Right renal cortex interstitium (tissue), 3 donors: ENCODE data around the gene CCDC183. TPM values are rescaled to one million over a fixed set of nuclear protein-coding genes. Genes with fewer than 3 reads are reported as not detected.
"Not testable (repeated sequence)": the region's sequence is repeated elsewhere in the genome, so short reads cannot be mapped to it uniquely, and the experiment has no call there.

Experiments used
- DNase-seq, 3 donors: peaks; one replicate each; pipeline ENCODE4 v3.0.0-alpha.2; 2013; ENCODE audit warnings: low read depth in 3 of 3, low spot score in 2 of 3
- polyA plus RNA-seq, 3 donors: library from polyadenylated mRNA; unstranded; fragments of 120-200 nt; gene quantifications; one replicate each; pipeline ENCODE4 v1.2.1, GENCODE V29; 2013; ENCODE audit not compliant: insufficient read length in 3 of 3

Gene CCDC183
- polyA plus RNA-seq, 3 donors: 2.5 to 3.4 (median 2.9) TPM

DNA sequence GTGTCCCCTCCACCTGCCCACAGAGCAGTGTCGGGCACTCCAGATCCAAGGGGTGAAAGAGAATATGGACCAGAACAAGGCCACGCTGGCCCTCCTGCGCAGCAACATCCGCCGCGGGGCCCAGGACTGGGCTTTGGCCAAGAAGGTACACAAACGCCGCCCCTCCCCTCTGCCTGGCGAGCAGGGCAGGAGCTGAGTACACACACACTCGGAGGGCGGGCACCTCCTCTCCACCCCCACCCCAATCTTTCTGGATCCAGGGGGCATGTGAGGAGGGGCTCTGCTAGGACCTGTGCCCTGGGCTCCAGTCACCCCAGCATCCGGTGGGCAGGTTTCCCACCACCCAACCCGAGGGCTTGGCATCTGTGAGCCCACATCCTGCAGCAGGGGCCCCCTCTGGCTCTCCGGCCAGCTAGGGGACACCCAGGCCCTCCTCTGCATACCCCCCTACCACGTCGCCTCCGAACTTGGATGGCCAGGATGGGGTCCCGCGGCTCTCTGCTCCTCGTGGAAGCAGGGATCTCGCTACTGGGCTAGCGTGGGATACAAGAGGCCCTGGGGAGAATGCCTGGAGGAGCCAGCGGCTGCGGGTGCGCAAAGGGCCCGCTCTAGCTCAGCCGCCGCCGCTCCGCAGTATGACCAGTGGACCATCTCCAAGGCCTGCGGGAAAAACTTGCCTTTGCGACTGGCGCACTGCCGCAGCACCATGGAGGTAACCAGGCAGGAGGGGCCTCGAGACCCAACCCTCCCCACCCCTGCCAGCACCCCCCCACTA, 3.1 kb downstream of the CCDC183 start:
- no peak for DNase-seq

DNA sequence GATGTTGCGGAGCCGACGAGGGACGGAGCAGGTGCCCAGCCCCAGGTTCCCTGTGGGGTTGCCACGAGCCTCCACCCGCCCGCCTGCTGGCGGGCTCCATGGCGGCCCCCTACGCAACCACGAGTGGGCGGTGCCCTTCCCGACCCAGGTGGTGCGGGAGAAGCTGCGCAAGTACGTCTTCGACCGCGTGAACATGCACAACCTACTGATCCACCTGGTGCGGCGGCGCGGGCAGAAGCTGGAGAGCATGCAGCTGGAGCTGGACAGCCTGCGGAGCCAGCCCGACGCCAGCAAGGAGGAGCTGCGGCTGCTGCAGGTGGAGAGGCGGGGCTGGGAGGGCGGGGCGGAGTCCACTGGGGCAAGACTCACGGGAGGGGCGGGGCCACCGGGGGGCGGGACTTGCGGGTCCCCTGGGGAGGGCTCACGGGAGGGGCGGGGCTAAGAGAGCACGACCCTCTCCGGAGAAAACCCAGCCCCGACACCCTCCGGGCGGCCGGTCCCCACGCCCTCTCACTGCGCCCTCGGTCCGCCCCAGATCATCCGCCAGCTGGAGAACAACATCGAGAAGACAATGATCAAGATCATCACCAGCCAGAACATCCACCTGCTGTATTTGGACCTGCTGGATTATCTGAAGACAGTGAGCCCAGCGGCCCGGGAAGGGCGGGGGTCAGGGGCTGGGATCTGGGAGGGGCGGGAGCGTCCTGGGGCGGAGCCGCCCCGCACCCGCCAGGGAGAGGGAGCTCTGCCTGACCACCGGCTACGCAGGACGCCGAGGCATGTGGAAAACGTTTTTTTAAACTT, 3.9 kb downstream of the CCDC183 start:
- no peak for DNase-seq

DNA sequence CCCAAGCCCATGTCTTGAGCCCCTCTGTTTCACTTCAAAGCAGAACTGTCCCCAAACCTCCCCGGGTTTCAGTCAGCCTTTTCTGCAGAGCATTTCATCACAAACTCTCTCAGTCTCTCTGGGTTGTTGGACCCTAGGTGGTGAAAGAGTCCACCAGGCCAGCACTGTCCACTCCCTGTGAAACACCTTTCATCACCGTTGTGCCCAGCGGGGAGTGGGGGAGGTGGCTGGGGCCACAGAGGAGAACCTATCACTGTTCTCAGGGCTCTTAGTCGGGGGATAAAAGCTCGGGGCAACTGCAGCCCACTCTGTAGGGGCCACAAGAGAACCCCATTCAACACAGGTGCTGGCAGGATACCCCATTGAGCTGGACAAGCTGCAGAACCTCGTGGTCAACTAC, 6.2 kb downstream of the CCDC183 start:
- no peak for DNase-seq

DNA sequence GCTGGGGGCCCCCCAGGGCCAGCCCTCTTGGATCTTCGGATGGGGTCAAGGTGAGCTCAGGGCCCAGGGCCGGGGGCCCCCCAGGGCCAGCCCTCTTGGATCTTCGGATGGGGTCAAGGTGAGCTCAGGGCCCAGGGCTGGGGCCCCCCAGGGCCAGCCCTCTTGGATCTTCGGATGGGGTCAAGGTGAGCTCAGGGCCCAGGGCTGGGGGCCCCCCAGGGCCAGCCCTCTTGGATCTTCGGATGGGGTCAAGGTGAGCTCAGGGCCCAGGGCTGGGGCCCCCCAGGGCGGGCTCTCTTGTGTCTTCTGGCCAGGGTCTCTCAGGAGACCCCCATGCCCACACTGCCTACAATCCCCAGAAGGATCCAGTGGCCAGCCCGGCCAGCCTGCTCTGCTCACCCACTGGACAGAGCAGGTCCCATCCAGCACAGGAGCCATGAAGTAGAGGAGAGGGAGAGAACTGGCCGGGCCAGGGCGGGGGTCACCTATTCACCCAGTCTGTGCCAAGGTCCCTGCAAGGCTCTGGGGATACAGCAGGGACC, 6.9 kb downstream of the CCDC183 start:
- DNase-seq: not testable (repeated sequence)

DNA sequence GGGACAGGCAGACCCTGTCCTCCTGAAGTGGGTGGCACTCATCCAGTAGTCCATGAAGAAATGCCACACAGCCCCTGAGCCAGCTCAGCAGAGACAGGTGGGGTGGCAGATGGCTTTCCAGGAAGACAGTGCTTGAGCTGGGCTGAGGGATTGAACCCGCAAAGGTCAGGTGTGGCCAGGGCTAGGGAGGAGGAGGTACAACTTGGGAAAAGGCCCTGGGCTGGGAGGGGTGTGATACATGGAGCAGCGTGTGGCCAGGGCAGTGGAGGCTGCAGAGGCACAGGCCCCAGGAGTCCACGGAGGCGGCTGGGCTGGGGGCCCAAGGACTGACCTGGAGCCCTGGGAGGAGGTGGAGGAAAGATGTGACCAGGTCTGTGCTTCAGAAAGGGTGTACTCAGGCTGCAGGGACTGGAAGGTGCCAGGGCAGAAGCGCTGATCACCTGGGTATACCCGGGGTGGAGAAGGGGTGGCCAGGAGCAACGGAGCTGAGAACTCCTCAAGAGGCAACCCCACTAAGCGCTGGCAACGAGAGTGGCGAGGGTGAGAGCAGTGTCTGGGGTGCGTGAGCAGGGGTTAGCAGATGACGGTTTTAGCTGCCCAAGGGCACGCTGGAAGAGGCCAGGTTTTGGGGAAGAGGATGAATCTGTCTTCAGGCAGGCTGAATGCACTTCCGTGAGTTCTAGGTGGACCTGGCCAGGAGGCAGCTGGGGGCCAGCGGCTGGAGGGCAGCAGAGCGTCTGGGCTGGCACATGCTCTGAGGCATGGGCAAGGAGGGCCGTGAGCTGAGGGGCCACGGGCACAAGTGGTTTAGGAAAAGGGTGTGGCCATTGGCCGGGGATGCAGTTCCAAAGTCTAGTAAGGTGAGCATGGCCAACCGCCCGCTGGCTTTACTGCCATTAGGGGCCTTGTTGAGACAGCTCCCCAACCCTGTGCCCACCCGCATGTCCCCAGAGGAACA, 7.7 kb downstream of the CCDC183 start:
- DNase-seq: no peak

DNA sequence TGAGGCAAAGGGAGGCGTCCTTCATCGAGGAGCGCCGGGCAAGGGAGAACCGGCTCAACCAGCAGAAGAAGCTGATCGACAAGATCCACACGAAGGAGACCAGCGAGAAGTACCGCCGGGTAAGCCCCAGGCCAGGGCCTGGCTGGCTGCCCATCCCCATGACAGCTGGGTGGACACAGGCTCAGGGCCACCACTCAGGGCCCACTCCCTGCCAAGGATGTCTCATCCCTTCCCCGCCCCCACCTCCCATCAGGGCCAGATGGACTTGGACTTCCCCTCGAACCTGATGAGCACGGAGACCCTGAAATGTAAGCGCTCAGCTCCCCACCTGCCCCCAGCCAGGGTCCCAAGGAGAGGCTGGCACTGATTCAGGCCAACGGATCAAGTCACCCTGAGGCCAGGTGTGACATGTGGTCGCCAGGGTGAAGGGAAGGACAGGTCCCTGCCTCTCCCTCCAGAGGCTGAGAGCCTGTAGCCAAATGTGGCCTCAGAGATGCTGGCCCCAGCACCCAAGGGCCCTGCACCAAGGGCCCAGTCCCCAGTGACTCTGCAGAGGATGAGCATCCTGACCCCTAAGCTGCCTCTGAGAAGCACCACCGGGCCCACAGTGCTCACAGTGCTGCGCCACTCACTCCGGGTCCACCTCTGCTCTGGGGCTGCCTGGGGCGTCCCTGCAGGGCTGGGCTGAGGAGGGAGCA, 8.5 kb downstream of the CCDC183 start:
- no peak for DNase-seq

DNA sequence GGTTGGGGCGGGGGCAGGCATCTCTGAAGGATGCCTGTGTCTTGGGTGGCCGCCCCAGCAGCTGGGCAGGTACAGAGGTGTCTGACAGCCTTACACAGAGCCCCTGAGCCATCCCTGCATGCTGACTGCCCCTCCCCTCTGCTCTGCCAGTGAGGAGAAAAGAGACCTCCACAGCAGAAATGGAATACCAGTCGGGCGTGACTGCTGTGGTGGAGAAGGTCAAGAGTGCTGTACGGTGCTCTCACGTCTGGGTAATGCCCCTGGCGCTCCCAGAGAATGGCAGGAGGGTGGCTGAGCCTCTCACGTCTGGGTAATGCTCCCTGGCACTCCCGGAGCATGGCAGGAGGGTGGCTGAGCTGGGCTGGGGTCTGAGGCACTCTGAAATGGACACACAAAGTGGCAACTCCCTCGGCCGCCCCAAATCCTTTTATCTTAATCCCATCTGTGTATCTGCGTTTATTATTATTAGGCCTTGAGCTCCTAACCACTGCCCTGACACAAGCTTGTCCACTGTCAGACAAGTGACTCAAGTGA, 9.1 kb downstream of the CCDC183 start:
- no peak for DNase-seq

DNA sequence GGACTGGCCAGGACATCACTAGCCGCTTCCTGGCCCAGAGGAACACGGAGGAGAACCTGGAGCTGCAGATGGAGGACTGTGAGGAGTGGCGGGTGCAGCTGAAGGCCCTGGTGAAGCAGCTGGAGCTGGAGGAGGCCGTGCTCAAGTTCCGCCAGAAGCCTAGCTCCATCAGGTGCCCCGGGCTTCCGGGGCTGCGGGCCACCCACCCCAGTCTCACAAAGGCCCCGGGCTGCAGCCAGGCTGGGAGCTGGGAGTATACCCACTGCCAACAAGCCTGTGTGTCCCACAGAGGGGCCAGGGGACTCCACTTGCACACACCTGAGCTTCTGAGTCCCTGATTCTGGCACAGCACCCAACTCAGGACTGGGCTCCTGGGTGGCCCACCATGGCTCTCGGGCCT, 9.9 kb downstream of the CCDC183 start:
- DNase-seq: no peak

DNA sequence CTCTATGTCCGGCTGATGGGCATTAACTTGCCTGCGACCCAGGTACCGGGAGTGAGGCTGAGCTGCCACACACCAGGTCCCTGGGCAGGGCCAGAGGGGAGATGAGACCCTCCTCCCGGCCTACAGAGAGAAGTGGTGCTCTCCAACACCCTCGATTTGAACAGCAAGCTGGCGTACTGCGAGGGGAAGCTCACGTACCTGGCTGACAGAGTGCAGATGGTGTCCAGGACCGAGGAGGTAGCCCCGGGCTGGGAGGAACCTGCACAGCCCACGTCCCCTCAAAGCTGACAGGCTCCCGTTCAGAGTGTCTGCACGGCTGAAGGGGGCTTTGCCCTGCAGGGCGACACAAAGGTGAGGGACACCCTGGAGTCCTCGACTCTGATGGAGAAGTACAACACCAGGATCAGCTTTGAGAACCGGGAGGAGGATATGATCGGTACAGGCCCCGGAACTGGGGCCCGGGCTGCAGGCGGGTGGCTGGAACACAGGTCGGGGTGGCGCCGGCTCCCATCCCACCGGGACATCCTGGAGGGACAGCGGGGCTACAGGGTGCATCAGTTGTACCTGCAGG, 10.6 kb downstream of the CCDC183 start:
- DNase-seq: no peak

DNA sequence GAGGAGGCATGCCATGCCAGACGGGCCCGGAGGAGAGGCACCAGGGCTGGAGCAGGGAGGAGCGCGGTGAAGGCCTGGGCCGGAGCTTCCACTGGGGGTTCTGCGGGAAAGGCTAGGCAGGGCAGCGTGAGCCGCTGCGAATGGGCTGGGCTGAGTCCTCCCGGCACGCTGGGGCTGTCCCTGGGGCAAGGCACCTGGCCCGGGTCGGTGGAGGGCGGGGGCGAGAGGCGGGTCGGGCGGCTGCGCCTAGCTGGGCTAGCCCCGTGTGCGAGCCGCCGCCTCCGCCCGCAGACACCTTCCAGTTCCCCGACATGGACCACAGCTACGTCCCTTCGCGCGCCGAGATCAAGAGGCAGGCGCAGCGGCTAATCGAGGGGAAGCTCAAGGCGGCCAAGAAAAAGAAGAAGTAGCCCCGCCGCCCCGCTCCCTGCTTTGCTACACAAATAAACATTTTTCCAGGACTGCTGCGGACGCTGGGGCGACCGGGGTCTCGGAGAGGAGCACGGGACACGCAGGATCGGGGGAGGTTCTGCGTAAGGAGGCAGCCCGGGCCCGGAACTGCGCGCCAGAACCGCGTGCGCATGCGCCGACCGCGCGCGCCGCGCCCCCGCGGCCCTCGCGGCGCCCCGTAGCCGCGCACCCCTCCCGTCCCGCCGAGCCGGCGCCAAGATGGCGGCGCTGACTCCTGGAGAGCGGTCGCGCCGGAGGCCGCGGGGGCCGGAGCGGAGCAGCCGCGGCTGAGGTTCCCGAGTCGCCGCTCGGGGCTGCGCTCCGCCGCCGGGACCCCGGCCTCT, 11.3 kb downstream of the CCDC183 start, which contains the start of gene RABL6:
Gene RABL6, plus strand, starts transcription at position 668 of the 794 bp plus-strand sequence. CDS start 249 bp downstream, outside the sequence.
- no peak for DNase-seq

DNA sequence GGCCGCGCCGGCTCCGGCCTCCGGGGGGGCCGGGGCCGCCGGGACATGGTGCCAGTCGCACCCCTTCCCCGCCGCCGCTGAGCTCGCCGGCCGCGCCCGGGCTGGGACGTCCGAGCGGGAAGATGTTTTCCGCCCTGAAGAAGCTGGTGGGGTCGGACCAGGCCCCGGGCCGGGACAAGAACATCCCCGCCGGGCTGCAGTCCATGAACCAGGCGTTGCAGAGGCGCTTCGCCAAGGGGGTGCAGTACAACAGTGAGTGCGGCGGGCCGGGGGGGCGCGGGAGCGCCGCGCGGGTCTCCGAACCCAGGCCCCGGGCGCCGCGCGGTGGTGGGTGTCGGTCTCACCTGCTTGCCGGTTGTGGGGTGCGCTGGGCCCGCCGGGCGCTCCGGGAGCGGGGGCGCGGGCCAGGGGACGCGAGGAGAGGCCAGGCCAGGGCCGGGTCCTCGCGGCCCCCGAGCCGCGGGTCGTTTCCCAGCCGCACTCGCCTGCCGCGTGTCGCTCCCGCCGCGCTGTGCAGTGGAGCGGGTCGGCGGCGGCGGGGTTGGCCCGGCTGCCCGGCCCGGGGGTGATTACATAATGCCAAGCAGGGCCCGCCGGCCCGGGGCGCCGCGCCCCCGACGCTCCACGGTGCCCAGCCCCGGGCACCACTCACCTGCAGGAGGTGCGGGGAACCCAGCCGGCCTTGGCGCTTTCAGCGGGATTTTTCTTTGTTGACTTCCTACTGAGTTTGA, 12.1 kb downstream of the CCDC183 start:
- no peak for DNase-seq

DNA sequence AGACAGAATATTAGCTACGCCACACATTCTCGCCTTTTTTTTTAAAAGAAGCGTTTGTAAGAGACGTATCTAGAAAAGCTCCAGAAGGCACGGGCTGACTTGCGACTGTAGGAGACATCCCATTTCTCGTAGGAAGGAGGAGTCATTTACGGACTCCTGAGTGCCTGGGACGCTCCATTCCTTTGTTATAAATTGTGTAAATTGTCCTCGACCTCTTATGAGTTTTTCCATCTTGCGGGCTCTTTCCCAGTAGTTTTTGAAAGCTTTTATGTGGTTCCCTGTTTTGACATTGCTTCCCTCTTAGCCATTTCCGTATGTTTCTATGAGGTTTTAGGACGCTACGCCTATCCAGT, 12.6 kb downstream of the CCDC183 start:
- DNase-seq: no peak

DNA sequence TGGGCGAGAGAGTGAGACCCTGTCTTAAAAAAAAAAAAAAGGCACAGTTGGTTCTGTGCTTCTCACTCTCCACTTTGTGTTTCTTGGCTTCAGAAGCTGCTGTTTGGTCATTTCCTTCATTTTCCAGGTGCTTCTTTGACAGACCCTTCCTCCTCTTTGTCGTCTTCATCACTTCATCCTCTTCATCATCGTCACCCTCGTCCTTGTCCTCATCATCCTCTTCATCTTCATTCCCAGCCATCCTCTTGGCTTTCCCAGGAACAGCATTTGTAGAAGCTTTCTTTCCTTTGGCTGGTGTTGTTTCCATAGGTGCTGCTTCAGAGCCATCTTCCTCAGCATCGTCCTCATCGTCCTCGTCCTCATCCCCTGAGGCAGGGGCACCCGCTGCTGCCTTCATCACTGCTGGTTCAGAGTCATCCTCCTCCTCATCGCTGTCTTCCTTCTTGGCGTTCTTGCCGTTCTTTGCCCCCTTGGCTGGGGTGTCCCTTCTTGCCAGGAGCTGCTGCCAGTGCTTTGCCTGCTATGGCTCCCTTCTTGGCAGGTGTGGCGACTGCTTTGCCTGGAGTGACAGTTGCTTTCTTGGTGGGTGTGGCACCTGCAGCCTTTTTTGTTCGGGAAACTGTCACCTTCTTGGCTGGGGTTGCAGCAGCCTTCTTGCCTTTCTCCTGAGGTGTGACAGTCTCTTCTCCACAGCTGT, 18.7 kb downstream of the CCDC183 start:
- DNase-seq: no peak

DNA sequence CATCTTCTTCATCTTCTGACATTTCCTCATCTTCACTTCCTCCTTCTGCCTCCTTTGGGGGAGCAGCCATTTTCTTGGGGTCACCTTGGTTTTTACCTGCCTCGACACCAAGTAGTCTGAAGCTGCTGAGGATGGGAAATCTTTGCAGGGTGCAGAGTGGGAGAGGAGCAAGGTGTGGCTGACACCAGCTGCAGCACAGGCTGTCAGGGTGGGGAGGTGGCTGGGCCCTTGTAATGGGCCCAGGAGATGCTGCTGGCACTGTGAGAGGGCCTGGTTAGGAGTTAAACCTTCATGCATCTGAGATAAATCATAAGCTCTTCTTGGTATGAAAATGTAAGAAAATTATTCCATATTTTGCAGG, 19.3 kb downstream of the CCDC183 start:
- no peak for DNase-seq

DNA sequence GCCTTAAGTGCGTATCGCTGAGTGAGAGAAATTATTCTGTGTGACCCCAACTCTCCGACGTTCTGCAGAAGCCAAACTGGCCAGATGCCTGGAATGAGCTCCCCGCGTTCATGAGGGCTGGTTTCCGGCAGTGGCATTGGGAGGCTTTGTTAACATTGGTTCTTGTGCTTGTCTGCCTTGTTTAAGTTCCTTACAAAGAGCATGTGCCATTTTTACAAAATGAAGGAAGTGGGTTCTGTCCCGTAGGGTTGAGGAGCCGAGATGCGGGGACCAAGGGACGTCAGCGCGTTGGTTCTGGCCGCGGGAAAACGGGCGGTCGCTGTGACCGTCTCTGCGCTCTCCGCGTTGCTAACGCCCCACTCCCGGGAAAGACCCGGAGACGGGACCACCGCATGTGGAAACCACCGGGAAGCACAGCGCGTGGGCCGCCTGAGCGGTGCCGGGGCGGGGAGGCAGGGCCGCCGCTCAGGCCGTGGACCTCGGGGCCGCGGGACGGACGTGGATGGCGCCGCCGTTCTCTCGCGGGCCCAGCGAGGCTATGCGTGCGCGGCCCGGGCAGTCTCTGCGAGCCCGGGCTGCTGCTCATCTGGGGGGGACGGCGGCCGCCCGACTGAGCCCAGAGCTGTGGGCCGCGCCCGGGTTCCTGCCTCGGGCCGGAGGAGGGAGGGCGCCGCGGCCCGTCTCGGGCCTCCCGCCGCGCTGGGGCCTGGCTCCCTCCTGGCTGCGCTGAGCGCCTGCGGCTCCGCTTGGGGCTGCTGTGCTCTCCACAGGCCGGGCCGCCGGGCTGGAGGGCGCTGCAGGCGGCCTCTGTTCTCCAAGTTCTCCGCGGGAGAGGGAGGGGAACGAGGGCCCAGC, 25.1 kb downstream of the CCDC183 start:
- no peak for DNase-seq

DNA sequence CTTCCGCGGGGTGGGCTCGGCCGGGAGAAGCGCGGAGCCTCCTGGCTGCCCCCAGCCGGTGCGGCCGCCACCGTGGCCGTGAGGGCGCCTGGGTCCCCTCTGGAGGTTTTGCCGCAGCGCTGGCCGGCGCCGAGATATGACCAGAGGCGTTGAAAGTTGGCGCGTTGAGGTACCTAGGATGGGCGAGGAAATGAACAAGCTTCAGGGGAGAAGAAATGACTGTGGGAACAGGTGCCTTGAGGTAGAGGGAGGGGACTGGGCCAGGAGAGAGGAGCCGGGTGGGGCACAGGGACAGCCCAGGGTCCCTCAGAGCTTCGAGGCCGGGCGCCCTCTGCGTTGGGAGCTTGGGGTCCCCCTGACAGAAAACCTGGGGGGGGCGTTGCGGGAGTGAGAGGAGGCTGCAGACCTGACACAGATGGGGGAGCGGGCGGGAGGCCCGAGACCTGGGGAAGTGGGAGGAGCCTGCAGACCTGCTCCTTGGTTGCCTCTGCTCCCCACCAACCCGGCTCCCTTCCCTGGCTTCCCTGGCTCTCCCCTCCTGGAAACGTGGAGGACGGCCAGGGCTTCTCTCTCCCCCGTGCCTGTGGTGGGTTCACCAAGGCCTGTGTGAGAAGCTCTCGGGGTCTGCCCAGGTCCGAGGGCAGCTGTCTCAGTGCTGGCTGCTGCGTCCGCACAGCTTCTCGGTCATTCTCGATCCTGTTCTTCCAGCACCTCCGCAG, 25.8 kb downstream of the CCDC183 start:
- no peak for DNase-seq
